Measurements from ENCODE around the gene VOPP1. TPM values are rescaled to one million over a fixed set of nuclear protein-coding genes. Genes with fewer than 3 reads are reported as not detected.

Gene VOPP1
- total and polyA plus RNA-seq, 10 of the 15 experiments (the other 5 are each of a cell fraction or from before 2014, with no cell fraction given): 32.8 to 206 (median 129) TPM

- TF ChIP-seq EGR1 (IDR thresholded peaks at IDR 0.05; ENCODE audit: borderline replicate concordance in 1 of 2, low read depth in 2 of 2, low read length in 2 of 2): peak in 1 of 2 experiments; percentile 34; a peak in 1 of 3 replicates
- 0 out of 2 replicates have a peak, but pooled peaks have one; percentile 15 for TF ChIP-seq ATF2 (IDR thresholded peaks at IDR 0.05; ENCODE audit: low read length)
- TF ChIP-seq EED (IDR thresholded peaks at IDR 0.05; ENCODE audit: low read depth): peak; percentile 69
- TF ChIP-seq NBN (IDR thresholded peaks at IDR 0.05): no peak
- TF ChIP-seq ZNF687 (IDR thresholded peaks at IDR 0.05): no peak
- no peak for TF ChIP-seq STAT1 (conservative IDR thresholded peaks at IDR 0.05)
- TF ChIP-seq, protein P1, sequence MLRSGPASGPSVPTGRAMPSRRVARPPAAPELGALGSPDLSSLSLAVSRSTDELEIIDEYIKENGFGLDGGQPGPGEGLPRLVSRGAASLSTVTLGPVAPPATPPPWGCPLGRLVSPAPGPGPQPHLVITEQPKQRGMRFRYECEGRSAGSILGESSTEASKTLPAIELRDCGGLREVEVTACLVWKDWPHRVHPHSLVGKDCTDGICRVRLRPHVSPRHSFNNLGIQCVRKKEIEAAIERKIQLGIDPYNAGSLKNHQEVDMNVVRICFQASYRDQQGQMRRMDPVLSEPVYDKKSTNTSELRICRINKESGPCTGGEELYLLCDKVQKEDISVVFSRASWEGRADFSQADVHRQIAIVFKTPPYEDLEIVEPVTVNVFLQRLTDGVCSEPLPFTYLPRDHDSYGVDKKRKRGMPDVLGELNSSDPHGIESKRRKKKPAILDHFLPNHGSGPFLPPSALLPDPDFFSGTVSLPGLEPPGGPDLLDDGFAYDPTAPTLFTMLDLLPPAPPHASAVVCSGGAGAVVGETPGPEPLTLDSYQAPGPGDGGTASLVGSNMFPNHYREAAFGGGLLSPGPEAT (IDR thresholded peaks at IDR 0.05; ENCODE audit: low read depth): 0 out of 2 replicates have a peak, but pooled peaks have one; percentile 13
- peak; percentile 87 for TF ChIP-seq TCF12 (IDR thresholded peaks at IDR 0.05; ENCODE audit: low read depth, low read length)
- no peak for TF ChIP-seq POLR2AphosphoS5 (IDR thresholded peaks at IDR 0.05; ENCODE audit: low read length)
- no peak for TF ChIP-seq JUNB (IDR thresholded peaks at IDR 0.05)
- TF ChIP-seq NFIC (IDR thresholded peaks at IDR 0.05; ENCODE audit: low read depth, low read length): peak; percentile 41; the same call in 1 of the 2 replicates
- TF ChIP-seq TCF3 (IDR thresholded peaks at IDR 0.05; ENCODE audit: borderline replicate concordance, insufficient read depth, low read depth, low read length): 0 out of 2 replicates have a peak, but pooled peaks have one; percentile 61
- TF ChIP-seq SMC3 (IDR thresholded peaks at IDR 0.05; ENCODE audit: borderline replicate concordance, low read length): no peak
- TF ChIP-seq PML (IDR thresholded peaks at IDR 0.05; ENCODE audit: low read length): no peak
- no peak for TF ChIP-seq SIX5 (IDR thresholded peaks at IDR 0.05; ENCODE audit: low read depth, low read length, severe bottlenecking)
- no peak for TF ChIP-seq EP300 (IDR thresholded peaks at IDR 0.05; ENCODE audit: borderline replicate concordance in 1 of 2, control insufficient read depth in 1 of 2, low read depth in 2 of 2, low read length in 2 of 2)
- TF ChIP-seq GATAD2B (conservative IDR thresholded peaks at IDR 0.05; ENCODE audit: low read depth): 0 out of 2 replicates have a peak, but pooled peaks have one; percentile 30
- no peak for TF ChIP-seq MYC (IDR thresholded peaks at IDR 0.05; ENCODE audit: insufficient read depth, insufficient read length, insufficient replicate concordance, low read length, severe bottlenecking)
Observed at GRCh38 chr7:55567571-55567970, 4.7 kb downstream of the VOPP1 start (continued).
